NCI-H2029 (cell line): ENCODE data around the gene GRIK1.

Source experiments
- DNase-seq: peaks from one replicate; lab custom pipeline; 2025; lab: John Stamatoyannopoulos, UW

GRIK1 gene

GRCh38 chr21:29529139-29529538, 410.7 kb downstream of the GRIK1 start:
- no peak for DNase-seq

- no peak for DNase-seq
Observed at GRCh38 chr21:29526545-29526944, 413.3 kb downstream of the GRIK1 start.

- DNase-seq: no peak
Observed at GRCh38 chr21:29524055-29524454, 415.7 kb downstream of the GRIK1 start.

- DNase-seq: peak; percentile 37
Observed at GRCh38 chr21:29523646-29524045, 416.1 kb downstream of the GRIK1 start.

- DNase-seq: no peak
Observed at GRCh38 chr21:29521872-29522271, 417.9 kb downstream of the GRIK1 start.

GRCh38 chr21:29520171-29520570, 419.6 kb downstream of the GRIK1 start:
- DNase-seq: no peak

GRCh38 chr21:29514652-29515247, 425.0 kb downstream of the GRIK1 start:
- no peak for DNase-seq

- DNase-seq: no peak
Observed at GRCh38 chr21:29513535-29513934, 426.3 kb downstream of the GRIK1 start.

GRCh38 chr21:29511096-29511495, 428.7 kb downstream of the GRIK1 start:
- no peak for DNase-seq

- DNase-seq: no peak
Observed at GRCh38 chr21:29509121-29509520, 430.7 kb downstream of the GRIK1 start.

- DNase-seq: no peak
Observed at GRCh38 chr21:29508301-29508700, 431.5 kb downstream of the GRIK1 start.

GRCh38 chr21:29506947-29507346, 432.8 kb downstream of the GRIK1 start:
- no peak for DNase-seq

- DNase-seq: no peak
Observed at GRCh38 chr21:29506214-29506613, 433.6 kb downstream of the GRIK1 start.

- no peak for DNase-seq
Observed at GRCh38 chr21:29504751-29505321, 435.0 kb downstream of the GRIK1 start.

GRCh38 chr21:29501451-29501850, 438.3 kb downstream of the GRIK1 start:
- DNase-seq: no peak

- no peak for DNase-seq
Observed at GRCh38 chr21:29499734-29500343, 440.0 kb downstream of the GRIK1 start.

GRCh38 chr21:29499229-29499628, 440.6 kb downstream of the GRIK1 start:
- DNase-seq: no peak

GRCh38 chr21:29496337-29496736, 443.5 kb downstream of the GRIK1 start:
- DNase-seq: no peak

- no peak for DNase-seq
Observed at GRCh38 chr21:29490016-29490415, 449.8 kb downstream of the GRIK1 start.

GRCh38 chr21:29487154-29487553, 452.6 kb downstream of the GRIK1 start:
- DNase-seq: no peak
